ENCODE data around the gene SNED1. TPM values are rescaled to one million over a fixed set of nuclear protein-coding genes. Genes with fewer than 3 reads are reported as not detected.

SNED1 gene
- polyA plus RNA-seq, 1 donor (not counting 4 experiments of a cell fraction or from before 2014, with no cell fraction given): 0.12 TPM

DNA sequence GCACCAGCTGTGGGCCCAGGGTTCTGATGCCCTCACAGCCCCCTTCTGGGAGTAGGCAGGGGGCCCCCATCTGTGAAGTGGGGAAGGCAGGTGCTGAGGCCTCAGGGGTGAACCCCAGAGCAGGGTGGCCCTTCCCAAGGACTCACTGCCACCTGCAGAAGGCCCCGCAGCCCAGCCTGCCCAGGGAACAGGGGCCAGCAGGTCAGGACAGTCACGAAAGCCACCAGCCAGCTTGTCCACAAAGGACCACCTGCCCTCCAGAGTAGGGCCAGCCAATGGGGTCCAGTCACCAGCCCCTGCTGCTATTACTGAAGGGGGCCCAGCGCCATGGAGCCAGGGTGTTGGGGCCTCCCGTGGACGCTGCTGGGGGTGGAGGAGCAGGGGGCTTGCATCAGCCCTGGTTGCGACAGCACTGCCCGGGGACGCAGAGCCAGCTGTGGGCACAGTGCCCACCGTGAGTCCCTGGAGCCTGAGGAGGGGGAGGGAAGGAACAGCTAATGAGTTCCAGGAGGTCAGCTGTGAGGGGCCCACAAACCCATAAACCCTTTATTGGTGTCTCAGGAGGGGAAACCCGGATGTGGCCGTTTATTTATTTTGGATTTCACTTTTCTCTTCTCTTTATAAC lies 11.5 kb upstream of the SNED1 start:
- H3K9me3 ChIP-seq (ENCODE audit: control insufficient read depth, low read depth, low read length): peaks cover 3% of the 10 kb centered on the region
- H3K36me3 ChIP-seq (ENCODE audit: control insufficient read depth in 2 of 2, extremely low read depth in 1 of 2, insufficient read depth in 2 of 2, low read length in 2 of 2): no peaks in the 10 kb centered on the region
- no peak overlapping the region for H3K27ac ChIP-seq (ENCODE audit: control insufficient read depth, insufficient read depth, low read length)
- no peak overlapping the region for H3K9ac ChIP-seq (ENCODE audit: control insufficient read depth, extremely low read depth, insufficient read depth, low read length)
- no peaks in the 10 kb centered on the region for H3K4me1 ChIP-seq (ENCODE audit: control insufficient read depth, extremely low read depth, insufficient read depth, low read length)
- H3K9me1 ChIP-seq (ENCODE audit: control insufficient read depth, extremely low read depth, insufficient read depth, low read length): no peaks in the 10 kb centered on the region
- FAIRE-seq (no peak), DNase-seq (ENCODE audit: low read depth, low spot score) (no peak)
- H4K20me1 ChIP-seq (ENCODE audit: control insufficient read depth, extremely low read depth, insufficient read depth, low read length): no peaks in the 10 kb centered on the region
- H2AFZ ChIP-seq (ENCODE audit: control insufficient read depth, low read length): no peak overlapping the region
- dilution Hi-C loops (cut with MboI; ENCODE audit: extremely low pct_ligation_motif_present, low sequenced_read_pairs): no loop called here
- H3K4me3 ChIP-seq (ENCODE audit: control insufficient read depth in 2 of 3, extremely low read depth in 1 of 3, insufficient read depth in 2 of 3, low read depth in 1 of 3, low read length in 3 of 3): no peak overlapping the region
- H3K27me3 ChIP-seq (ENCODE audit: control insufficient read depth, extremely low read depth, insufficient read depth, low read length): peaks cover 17% of the 10 kb centered on the region
- no peaks in the 10 kb centered on the region for H3K79me2 ChIP-seq (ENCODE audit: control insufficient read depth, insufficient read depth, low read length)
- H3K4me2 ChIP-seq (ENCODE audit: control insufficient read depth, extremely low read depth, insufficient read depth, low read depth, low read length): no peak overlapping the region
- TF ChIP-seq EZH2 (IDR thresholded peaks at IDR 0.05; ENCODE audit: low read length): no peak
- TF ChIP-seq, protein P1, sequence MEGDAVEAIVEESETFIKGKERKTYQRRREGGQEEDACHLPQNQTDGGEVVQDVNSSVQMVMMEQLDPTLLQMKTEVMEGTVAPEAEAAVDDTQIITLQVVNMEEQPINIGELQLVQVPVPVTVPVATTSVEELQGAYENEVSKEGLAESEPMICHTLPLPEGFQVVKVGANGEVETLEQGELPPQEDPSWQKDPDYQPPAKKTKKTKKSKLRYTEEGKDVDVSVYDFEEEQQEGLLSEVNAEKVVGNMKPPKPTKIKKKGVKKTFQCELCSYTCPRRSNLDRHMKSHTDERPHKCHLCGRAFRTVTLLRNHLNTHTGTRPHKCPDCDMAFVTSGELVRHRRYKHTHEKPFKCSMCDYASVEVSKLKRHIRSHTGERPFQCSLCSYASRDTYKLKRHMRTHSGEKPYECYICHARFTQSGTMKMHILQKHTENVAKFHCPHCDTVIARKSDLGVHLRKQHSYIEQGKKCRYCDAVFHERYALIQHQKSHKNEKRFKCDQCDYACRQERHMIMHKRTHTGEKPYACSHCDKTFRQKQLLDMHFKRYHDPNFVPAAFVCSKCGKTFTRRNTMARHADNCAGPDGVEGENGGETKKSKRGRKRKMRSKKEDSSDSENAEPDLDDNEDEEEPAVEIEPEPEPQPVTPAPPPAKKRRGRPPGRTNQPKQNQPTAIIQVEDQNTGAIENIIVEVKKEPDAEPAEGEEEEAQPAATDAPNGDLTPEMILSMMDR (optimal IDR thresholded peaks at IDR 0.05 in 1 of 3, IDR thresholded peaks at IDR 0.05 in 1 of 3, conservative IDR thresholded peaks at IDR 0.05 in 1 of 3; ENCODE audit: extremely low read depth in 1 of 3, insufficient read depth in 2 of 3, low read length in 3 of 3): no peak

DNA sequence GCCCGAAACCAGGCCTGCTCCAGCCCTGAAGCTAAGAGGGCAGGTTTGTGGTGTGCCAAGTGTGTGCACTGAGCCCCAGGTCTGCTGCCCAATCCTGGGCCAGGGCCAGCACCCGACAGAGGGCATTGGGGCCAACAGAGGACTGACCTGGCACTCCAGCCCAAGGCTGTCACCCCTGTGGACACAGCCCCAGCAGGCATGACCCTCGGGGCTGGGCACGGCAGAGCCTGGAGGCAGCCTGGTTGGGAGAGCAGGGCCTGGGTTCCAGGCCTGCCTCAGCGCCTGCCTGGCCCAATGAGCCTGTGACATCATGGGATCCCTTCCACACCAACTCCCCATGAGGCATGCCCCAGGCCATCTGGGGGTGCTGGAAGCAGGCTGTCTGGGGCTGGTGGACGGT lies 10.8 kb upstream of the SNED1 start:
- Histone ChIP-seq H3K9me1 (ENCODE audit: control insufficient read depth, extremely low read depth, insufficient read depth, low read length) (no peaks in the 10 kb centered on the region), H3K9me3 (ENCODE audit: control insufficient read depth, low read depth, low read length) (peaks cover 3% of the 10 kb centered on the region), H4K20me1 (ENCODE audit: control insufficient read depth, extremely low read depth, insufficient read depth, low read length) (no peaks in the 10 kb centered on the region), H3K4me1 (ENCODE audit: control insufficient read depth, extremely low read depth, insufficient read depth, low read length) (no peaks in the 10 kb centered on the region), H3K4me2 (ENCODE audit: control insufficient read depth, extremely low read depth, insufficient read depth, low read depth, low read length) (no peak overlapping the region), H3K36me3 (ENCODE audit: control insufficient read depth in 2 of 2, extremely low read depth in 1 of 2, insufficient read depth in 2 of 2, low read length in 2 of 2) (no peaks in the 10 kb centered on the region), H3K27ac (ENCODE audit: control insufficient read depth, insufficient read depth, low read length) (no peak overlapping the region), H3K27me3 (ENCODE audit: control insufficient read depth, extremely low read depth, insufficient read depth, low read length) (peaks cover 10% of the 10 kb centered on the region), H3K4me3 (ENCODE audit: control insufficient read depth in 2 of 3, extremely low read depth in 1 of 3, insufficient read depth in 2 of 3, low read depth in 1 of 3, low read length in 3 of 3) (no peak overlapping the region), H3K9ac (ENCODE audit: control insufficient read depth, extremely low read depth, insufficient read depth, low read length) (no peak overlapping the region), H3K79me2 (ENCODE audit: control insufficient read depth, insufficient read depth, low read length) (no peaks in the 10 kb centered on the region), H2AFZ (ENCODE audit: control insufficient read depth, low read length) (no peak overlapping the region)
- TF ChIP-seq EZH2 (IDR thresholded peaks at IDR 0.05; ENCODE audit: low read length): no peak
- TF ChIP-seq, protein P1 (optimal IDR thresholded peaks at IDR 0.05 in 1 of 3, IDR thresholded peaks at IDR 0.05 in 1 of 3, conservative IDR thresholded peaks at IDR 0.05 in 1 of 3; ENCODE audit: extremely low read depth in 1 of 3, insufficient read depth in 2 of 3, low read length in 3 of 3): no peak
- dilution Hi-C loops (cut with MboI; ENCODE audit: extremely low pct_ligation_motif_present, low sequenced_read_pairs): no loop called here
- DNase-seq (ENCODE audit: low read depth, low spot score) (no peak), FAIRE-seq (no peak)
